Stomach (tissue), 4 donors: ENCODE measurements around the gene ANKRD6.

Source experiments
- POLR2A ChIP-seq, 4 donors: fragments of 450-650 bp; IDR thresholded peaks; one replicate each; pipeline ENCODE4 v1.6.1; 2016; ENCODE audit warnings: antibody characterized with exemption in 4 of 4, control low read depth in 2 of 4, mild to moderate bottlenecking in 1 of 4, moderate library complexity in 1 of 4
- POLR2AphosphoS5 ChIP-seq, 3 donors: sonication (generic); formaldehyde crosslinking; IDR thresholded peaks; one replicate each; pipeline ENCODE4 v1.6.1; 2016; ENCODE audit warnings: antibody characterized with exemption in 3 of 3
- TF ChIP-seq, protein P1 (sequence below), 7 experiments: fragments of 450-650 bp in 4 of 7; fragments of 200-600 bp in 3 of 7; sonication (generic) in 3 of 7; IDR thresholded peaks; one replicate each; pipeline ENCODE4 v1.5.1; 2016 to 2019; ENCODE audit warnings: antibody characterized with exemption in 7 of 7, control low read depth in 2 of 7, mild to moderate bottlenecking in 1 of 7

DNA sequence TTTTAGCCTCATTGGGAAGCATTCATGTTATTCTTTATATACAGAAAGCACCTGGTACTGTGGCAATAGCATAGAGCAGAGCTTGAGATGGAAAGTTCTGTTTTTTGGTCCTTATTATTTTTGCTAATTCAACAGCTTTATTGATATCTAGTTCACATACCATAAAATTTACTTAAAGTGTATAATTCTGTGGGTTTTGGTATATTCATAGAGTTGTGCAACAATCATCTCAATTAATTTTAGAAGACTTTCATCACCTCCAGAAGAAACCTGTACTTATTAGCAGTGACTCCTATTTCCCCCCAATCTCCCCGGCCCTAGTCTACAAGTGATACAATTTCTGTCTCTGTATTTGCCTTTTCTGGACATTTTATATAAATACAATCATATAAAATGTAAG is 77.4 kb downstream of the ANKRD6 start:
- TF ChIP-seq, protein P1, sequence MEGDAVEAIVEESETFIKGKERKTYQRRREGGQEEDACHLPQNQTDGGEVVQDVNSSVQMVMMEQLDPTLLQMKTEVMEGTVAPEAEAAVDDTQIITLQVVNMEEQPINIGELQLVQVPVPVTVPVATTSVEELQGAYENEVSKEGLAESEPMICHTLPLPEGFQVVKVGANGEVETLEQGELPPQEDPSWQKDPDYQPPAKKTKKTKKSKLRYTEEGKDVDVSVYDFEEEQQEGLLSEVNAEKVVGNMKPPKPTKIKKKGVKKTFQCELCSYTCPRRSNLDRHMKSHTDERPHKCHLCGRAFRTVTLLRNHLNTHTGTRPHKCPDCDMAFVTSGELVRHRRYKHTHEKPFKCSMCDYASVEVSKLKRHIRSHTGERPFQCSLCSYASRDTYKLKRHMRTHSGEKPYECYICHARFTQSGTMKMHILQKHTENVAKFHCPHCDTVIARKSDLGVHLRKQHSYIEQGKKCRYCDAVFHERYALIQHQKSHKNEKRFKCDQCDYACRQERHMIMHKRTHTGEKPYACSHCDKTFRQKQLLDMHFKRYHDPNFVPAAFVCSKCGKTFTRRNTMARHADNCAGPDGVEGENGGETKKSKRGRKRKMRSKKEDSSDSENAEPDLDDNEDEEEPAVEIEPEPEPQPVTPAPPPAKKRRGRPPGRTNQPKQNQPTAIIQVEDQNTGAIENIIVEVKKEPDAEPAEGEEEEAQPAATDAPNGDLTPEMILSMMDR (IDR thresholded peaks at IDR 0.05): no peak
- TF ChIP-seq POLR2AphosphoS5 (IDR thresholded peaks at IDR 0.05) (no peak), POLR2A (IDR thresholded peaks at IDR 0.05) (no peak)
